HL-60/S4 (cell line): ENCODE data around the gene LRP1B.

Source experiments
- in situ Hi-C: fragments of 300-500 bp; cut with MboI; formaldehyde crosslinking; loops from 2 replicates; pipeline ENCODE4 v1.14.3; 2022; ENCODE audit warnings: low sequenced_read_pairs

The LRP1B gene

GRCh38 chr2:141380008-141380979 lies 750.5 kb downstream of the LRP1B start:
- in situ Hi-C loops = no loop called here

DNA sequence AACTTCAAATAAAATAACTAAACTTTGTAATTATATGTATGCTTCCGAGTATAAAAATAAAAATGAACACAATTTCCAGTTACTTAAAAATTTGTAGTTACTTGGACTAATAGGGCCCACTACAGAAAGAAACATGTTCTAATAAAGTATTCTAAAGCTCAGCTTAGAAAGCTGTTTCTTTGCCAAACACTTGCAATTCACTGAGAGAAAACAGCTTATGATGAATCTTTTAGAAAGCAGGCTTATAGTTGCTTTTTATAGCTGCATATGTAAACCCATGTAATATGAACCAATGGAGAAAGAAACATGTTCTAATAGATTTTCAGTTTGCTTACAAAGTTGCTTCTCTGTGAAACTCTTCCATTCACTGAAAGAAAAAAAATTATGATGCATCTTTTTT lies 766.0 kb downstream of the LRP1B start:
- in situ Hi-C loops = no loop called here

DNA sequence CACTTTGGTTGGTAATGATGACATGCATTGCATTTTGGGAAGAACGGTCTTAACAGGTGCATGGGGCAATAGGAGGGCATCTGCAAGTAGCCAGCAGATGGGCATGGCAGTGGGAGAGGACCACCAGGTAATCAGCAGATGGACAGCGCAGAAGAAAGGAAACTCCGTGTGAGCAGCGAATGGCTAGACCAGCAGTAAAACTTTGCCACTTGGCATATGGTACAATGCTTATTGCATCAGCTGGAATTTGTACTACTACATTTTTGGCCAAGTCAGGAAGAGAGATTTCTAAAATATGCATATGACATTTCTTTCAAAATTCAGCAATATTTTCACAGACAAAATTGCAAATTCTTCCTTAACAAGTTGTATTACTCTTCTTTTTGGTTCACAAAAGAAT lies 768.5 kb downstream of the LRP1B start:
- in situ Hi-C loops = no loop called here

GRCh38 chr2:141348481-141348880 lies 782.3 kb downstream of the LRP1B start:
- in situ Hi-C loops = no loop called here

- in situ Hi-C loops = no loop called here
Measured at GRCh38 chr2:141341444-141341843, 789.4 kb downstream of the LRP1B start.

- in situ Hi-C loops = no loop called here
Measured at GRCh38 chr2:141331127-141331526, 799.7 kb downstream of the LRP1B start.

GRCh38 chr2:141329964-141330363 lies 800.9 kb downstream of the LRP1B start:
- in situ Hi-C loops = no loop called here

DNA sequence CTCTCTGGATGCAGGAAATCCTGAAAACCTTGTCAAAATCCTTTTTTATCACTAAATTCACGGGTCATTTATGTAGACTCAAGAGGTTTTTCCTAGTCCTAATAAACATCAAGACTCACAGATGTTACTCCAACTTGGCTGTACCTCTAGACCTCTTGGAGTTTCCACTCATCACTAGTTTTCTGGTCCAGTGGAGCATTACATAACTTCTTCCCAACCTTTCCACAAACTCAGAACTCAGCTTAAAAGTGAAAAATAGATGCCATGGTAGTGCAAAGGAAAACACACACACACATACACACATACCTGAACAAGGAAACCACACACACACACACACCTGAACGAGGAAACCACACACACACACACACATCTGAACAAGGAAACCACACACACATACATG lies 807.2 kb downstream of the LRP1B start:
- in situ Hi-C loops = no loop called here

DNA sequence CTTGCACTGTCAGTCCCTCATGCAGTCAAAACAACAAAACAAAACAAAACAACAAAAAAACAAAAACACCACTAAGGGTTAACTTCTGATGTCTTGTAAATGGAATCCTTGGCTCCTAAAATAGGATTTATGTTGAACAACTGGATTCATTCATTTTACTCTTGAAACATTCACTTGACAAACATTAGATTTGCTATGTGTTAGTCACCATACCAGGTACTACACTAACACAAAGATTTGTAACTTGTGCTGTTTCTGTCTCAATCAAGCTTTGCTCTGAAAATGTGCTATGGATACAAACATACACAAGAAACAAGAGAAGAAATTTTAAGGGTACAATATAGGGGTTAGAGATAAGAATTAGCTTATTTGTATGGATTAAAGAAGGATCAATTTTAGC lies 812.8 kb downstream of the LRP1B start:
- in situ Hi-C loops = no loop called here

- in situ Hi-C loops = no loop called here
Measured at GRCh38 chr2:141316606-141317005, 814.2 kb downstream of the LRP1B start.

GRCh38 chr2:141316103-141316502 lies 814.7 kb downstream of the LRP1B start:
- in situ Hi-C loops = no loop called here

- in situ Hi-C loops = no loop called here
Measured at GRCh38 chr2:141313972-141314371, 816.8 kb downstream of the LRP1B start.

DNA sequence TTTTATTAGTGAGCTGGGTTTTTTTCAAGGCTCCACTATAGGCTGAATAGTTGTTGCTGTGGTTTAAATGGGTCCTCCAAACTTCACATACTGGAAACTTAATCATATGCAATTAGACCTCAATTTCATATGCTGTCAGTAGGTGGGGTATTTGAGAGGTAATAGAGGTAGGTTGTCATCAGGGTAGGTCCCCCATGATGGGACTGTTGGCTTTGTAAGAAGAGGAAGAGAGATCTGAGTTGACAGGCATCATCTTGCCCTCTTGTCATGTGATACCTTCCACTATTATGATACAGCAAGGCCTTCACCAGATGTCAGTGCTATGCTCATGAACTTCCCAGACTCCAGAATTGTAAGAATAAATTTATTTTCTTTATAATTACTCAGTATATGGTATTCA lies 819.4 kb downstream of the LRP1B start:
- in situ Hi-C loops = no loop called here

GRCh38 chr2:141306368-141306767 lies 824.4 kb downstream of the LRP1B start:
- in situ Hi-C loops = no loop called here

DNA sequence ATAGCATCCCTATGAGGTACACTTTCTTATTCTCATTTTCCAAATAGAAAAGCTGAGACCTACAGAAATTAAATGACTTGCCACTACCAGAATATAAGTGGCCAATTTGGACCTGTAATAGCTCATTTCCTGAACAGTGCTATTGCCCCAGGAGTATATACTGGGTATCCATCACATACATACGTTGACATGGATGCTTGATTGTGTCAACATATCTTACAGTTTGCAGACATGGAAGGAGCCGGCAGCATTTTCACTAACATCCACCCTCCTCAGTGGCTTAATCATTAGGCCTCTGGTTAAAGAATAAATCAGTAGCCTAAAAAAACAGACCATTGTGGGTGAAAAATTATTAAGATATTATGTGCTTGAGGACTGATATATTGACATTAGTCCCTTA lies 829.3 kb downstream of the LRP1B start:
- in situ Hi-C loops = no loop called here

DNA sequence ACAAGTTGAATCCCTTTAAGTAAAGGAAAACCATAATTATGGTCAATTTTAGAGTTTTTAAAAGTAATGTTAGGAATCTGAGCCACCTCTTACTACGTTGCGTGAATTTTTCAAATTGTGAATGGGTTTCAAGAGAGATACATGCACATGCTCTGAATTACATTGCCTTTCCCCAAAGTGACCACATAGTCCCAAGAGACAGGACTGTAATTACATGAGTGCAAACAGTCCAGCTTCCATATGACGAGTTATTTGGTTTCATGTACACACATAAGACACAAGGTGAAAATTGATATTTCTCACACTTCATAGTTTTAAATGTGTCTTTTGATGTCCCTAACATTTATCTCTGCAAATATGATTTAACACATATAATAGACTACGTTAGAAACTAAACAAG lies 850.8 kb downstream of the LRP1B start:
- in situ Hi-C loops = no loop called here

GRCh38 chr2:141271346-141271745 lies 859.5 kb downstream of the LRP1B start:
- in situ Hi-C loops = no loop called here

- in situ Hi-C loops = no loop called here
Measured at GRCh38 chr2:141264848-141265247, 866.0 kb downstream of the LRP1B start.

DNA sequence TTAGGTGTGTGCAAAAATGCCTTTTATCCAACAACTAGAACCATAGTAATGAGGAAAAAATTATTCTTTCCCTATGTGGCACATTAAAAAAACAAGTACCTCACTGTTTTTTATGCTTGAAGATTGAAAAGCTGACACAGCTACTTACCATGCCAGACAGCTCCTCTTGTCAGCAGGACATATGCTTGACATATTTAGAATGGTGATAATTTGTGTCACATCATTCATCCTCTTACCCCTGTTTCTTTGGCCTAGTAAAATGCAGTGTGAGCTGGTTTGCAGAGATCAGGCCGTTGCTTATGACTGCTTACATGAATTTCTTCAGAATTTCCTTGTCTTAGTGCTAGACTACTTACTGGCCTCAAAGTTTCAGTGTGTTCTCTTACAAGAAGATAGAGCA lies 869.9 kb downstream of the LRP1B start:
- in situ Hi-C loops = no loop called here

DNA sequence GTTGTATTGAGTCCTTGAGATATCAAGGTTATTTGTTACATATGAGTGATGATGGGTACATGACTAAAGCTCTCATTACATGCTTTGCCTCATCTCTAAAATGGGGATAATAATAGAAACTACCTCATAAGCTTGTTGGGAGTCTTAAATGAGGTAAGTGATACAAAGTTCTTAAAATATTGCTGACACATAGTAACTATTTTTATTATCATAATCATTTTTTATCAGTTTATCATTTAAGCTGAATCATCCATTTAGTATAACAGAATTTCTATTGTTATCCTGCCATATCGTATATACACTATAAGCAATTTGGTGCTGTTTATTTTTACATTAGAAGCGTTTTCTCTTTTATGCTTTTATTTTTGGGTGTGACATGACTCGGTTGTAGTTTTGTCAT lies 871.1 kb downstream of the LRP1B start:
- in situ Hi-C loops = no loop called here

GRCh38 chr2:141242008-141242407 lies 888.8 kb downstream of the LRP1B start:
- in situ Hi-C loops = no loop called here

DNA sequence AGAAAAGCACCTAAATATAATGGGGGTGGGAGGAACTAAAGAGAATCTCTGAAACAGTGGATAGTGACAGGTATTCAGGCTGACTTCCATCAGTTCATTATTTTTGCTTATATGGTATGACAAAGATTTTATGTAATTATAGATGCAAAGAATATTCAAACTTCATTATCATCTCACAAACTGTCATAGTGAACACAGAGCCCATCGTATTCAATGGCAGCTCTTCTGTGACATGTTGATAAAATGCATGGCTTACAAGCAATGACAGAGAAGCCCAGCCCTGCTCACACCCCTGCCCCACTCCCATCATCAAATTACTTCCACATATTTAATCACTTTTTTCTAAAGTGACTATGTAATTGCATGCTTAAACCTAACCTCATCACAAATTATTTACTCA lies 904.3 kb downstream of the LRP1B start:
- in situ Hi-C loops = no loop called here

DNA sequence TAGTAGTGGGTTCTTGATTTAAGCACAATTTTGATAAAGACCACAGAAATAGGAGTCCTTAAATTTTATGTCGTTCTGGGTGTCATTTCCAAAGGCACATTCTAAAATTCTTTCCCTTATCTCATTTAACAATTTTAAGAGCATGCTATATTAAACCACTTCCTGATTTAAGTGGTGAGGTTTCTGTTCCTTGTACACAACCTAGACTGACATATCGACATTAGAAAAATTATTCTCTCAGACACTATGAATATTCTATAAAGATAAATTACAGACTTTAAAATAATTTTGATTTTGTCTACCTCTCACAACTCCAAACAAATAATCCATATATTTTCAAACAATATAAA lies 923.8 kb downstream of the LRP1B start:
- in situ Hi-C loops = no loop called here
